PC-3 (cell line): ENCODE data around the gene GK2. TPM values are rescaled to one million over a fixed set of nuclear protein-coding genes. Genes with fewer than 3 reads are reported as not detected.

Experiments used
- ATAC-seq: fragments of 200-7000 bp; cut with Tn5 transposase; 2 replicates; pipeline ENCODE4 v1.9.1; 2020; ENCODE audit warnings: mild to moderate bottlenecking, moderate library complexity
- BruUV-seq: library from RNA; stranded (reverse); fragments of 400-500 nt; replicated peaks from 2 replicates; lab custom pipeline; 2021; lab: Mats Ljungman, UMichigan
- CTCF ChIA-PET: fragments of 300-600 bp; sonication (Branson Sonifier 250); formaldehyde crosslinking; loops from one replicate; lab custom pipeline; 2022; ENCODE audit warnings: antibody characterized with exemption; lab: Charles Lee
- POLR2A ChIA-PET: fragments of 300-600 bp; sonication (Branson Sonifier 250); formaldehyde crosslinking; loops from one replicate; lab custom pipeline; 2022; ENCODE audit warnings: antibody characterized with exemption; ENCODE audit not compliant: unreplicated experiment; lab: Charles Lee
- DNase-seq: peaks from one replicate; pipeline ENCODE4 v3.0.0-alpha.2; 2015
- H2AFZ ChIP-seq: fragments of 300-600 bp; sonication (generic); 2 replicates; pipeline ENCODE4 v1.6.0; 2016; ENCODE audit warnings: antibody characterized with exemption, low read length
- H3F3A ChIP-seq: fragments of 300-600 bp; sonication (generic); one replicate; pipeline ENCODE4 v1.6.0; 2017; ENCODE audit warnings: antibody characterized with exemption, low read length, control low read depth, mild to moderate bottlenecking; ENCODE audit not compliant: unreplicated experiment
- H3K27ac ChIP-seq: fragments of 300-600 bp; sonication (generic); 2 replicates; pipeline ENCODE4 v1.5.1; 2016; ENCODE audit warnings: mild to moderate bottlenecking, low read length
- H3K27me3 ChIP-seq: fragments of 300-600 bp; sonication (generic); 2 replicates; pipeline ENCODE4 v1.6.1; 2016; ENCODE audit warnings: low read length, mixed read lengths
- H3K36me3 ChIP-seq: fragments of 300-600 bp; sonication (generic); 2 replicates; pipeline ENCODE4 v1.6.1; 2016; ENCODE audit warnings: low read depth, mixed run types, low read length, mixed read lengths
- H3K4me1 ChIP-seq: fragments of 300-600 bp; sonication (generic); 2 replicates; pipeline ENCODE4 v1.5.1; 2016; ENCODE audit warnings: low read length; ENCODE audit not compliant: insufficient read depth
- H3K4me2 ChIP-seq: fragments of 300-600 bp; sonication (generic); 2 replicates; pipeline ENCODE4 v1.6.0; 2016; ENCODE audit warnings: low read length
- H3K4me3 ChIP-seq: fragments of 300-600 bp; sonication (generic); 2 replicates; pipeline ENCODE4 v1.5.1; 2016; ENCODE audit warnings: mild to moderate bottlenecking, low read length, mixed read lengths
- H3K79me2 ChIP-seq: fragments of 300-600 bp; sonication (generic); 2 replicates; pipeline ENCODE4 v1.6.1; 2017; ENCODE audit warnings: low read length, mixed read lengths
- H3K9ac ChIP-seq: fragments of 300-600 bp; sonication (generic); 2 replicates; pipeline ENCODE4 v1.6.0; 2016; ENCODE audit warnings: mild to moderate bottlenecking, low read length
- H3K9me2 ChIP-seq: fragments of 300-600 bp; sonication (generic); replicated peaks from 2 replicates; pipeline ENCODE4 v1.6.1; 2016; ENCODE audit warnings: mixed run types, low read length, mixed read lengths
- H3K9me3 ChIP-seq: fragments of 300-600 bp; sonication (generic); 2 replicates; pipeline ENCODE4 v1.6.1; 2016; ENCODE audit warnings: low read length, mixed read lengths
- H4K20me1 ChIP-seq: fragments of 300-600 bp; sonication (generic); 2 replicates; pipeline ENCODE4 v1.6.1; 2016; ENCODE audit warnings: low read length, mixed read lengths
- CTCF ChIP-seq: fragments of 300-600 bp; sonication (generic); conservative IDR thresholded peaks from 2 replicates; pipeline ENCODE4 v1.5.1; 2017; ENCODE audit warnings: antibody characterized with exemption, low read depth, mild to moderate bottlenecking, low read length
- EZH2 ChIP-seq: fragments of 300-600 bp; sonication (generic); IDR thresholded peaks from one replicate; pipeline ENCODE4 v1.6.1; 2017; ENCODE audit warnings: antibody characterized with exemption, mild to moderate bottlenecking, low read length; ENCODE audit not compliant: unreplicated experiment
- EZH2phosphoT487 ChIP-seq: fragments of 300-600 bp; sonication (generic); IDR thresholded peaks from 2 replicates; pipeline ENCODE4 v1.6.1; 2018; ENCODE audit warnings: mild to moderate bottlenecking, antibody characterized with exemption, low read length, borderline replicate concordance
- intact Hi-C: fragments of 100-400 bp; cut with micrococcal nuclease; formaldehyde crosslinking; loops from 2 replicates; pipeline ENCODE4 v1.9.0; 2023
- total RNA-seq: library from RNA; depleted of rRNA; stranded (reverse); fragments of >200 nt; gene quantifications from 2 replicates; pipeline ENCODE4 v1.2.3, GENCODE V29; 2014

The GK2 gene
- total RNA-seq, 1 experiment from 2014 or later, result not detected

GRCh38 chr4:79396794-79397193 is 11.2 kb downstream of the GK2 start:
- POLR2A ChIA-PET, result no interaction called here
- intact Hi-C loops, result no loop called here

DNA sequence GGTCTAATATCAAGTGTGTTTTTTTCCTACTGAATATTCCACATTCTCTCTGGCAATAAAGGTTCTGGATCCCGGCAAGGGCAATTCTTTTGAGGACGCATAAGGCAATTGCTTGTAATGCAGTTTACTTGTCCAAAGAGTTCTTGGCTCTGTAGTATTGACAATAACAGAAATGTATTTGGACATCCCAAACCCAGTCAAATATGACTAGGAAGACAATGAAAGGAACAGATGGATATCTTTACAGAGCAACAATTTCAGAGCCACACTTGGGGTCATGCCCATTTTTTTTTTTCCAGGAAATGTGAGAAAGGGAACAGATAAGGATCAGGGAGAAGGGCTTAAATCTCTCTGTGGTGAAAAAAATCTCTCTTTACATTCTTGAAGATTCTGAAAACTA is 12.2 kb downstream of the GK2 start:
- Histone ChIP-seq H3K4me2 (no peak overlapping the region), H3K36me3 (no peaks in the 10 kb centered on the region), H3K9me3 (no peaks in the 10 kb centered on the region), H4K20me1 (no peaks in the 10 kb centered on the region), H3K4me1 (no peaks in the 10 kb centered on the region), H3F3A (no peaks in the 10 kb centered on the region), H3K79me2 (no peaks in the 10 kb centered on the region), H3K9ac (no peak overlapping the region), H3K27me3 (no peaks in the 10 kb centered on the region), H3K9me2 (no peaks in the 10 kb centered on the region), H3K4me3 (no peak overlapping the region), H3K27ac (no peak overlapping the region), H2AFZ (no peak overlapping the region)
- DNase-seq (no peak), ATAC-seq (no peak)
- CTCF ChIA-PET, result no interaction called here
- POLR2A ChIA-PET, result no interaction called here
- BruUV-seq, result no TSS peak
- intact Hi-C loops, result no loop called here
- no peak for TF ChIP-seq CTCF
- no peak for TF ChIP-seq EZH2phosphoT487
- TF ChIP-seq EZH2, result no peak

More at GRCh38 chr4:79396794-79397193, 11.2 kb downstream of the GK2 start:
- ATAC-seq, result no peak
- Histone ChIP-seq H2AFZ (no peak overlapping the region), H3K79me2 (no peaks in the 10 kb centered on the region), H3K4me2 (no peak overlapping the region), H3F3A (no peaks in the 10 kb centered on the region), H3K9me2 (no peaks in the 10 kb centered on the region), H3K4me3 (no peak overlapping the region), H3K9ac (no peak overlapping the region), H3K9me3 (no peaks in the 10 kb centered on the region), H3K27me3 (no peaks in the 10 kb centered on the region), H3K27ac (no peak overlapping the region), H3K4me1 (no peaks in the 10 kb centered on the region), H3K36me3 (no peaks in the 10 kb centered on the region), H4K20me1 (no peaks in the 10 kb centered on the region)
- CTCF ChIA-PET, result no interaction called here
- TF ChIP-seq EZH2, result no peak
- no peak for TF ChIP-seq EZH2phosphoT487
- no peak for TF ChIP-seq CTCF
- no peak for DNase-seq
- BruUV-seq, result no TSS peak

DNA sequence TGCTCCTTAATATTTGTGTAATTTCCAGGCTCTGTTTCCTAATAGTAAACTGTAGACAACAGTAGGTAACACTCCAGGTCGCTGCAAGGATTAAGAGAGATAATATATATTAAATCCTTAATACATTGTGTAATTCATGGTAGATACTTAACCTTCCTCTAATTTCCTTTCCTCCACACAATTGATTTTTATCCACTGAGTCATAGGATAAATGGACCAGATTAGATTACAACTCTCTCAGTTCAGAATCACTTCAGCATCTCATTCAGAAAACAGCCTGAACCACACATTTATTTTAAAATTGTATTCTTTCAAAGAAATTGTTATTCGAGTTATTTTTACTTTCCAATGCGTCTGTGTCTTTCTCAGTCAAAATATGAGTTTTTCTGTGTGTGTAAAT is 17.1 kb downstream of the GK2 start:
- Histone ChIP-seq H3K4me1 (no peaks in the 10 kb centered on the region), H3F3A (no peaks in the 10 kb centered on the region), H2AFZ (no peak overlapping the region), H3K79me2 (no peaks in the 10 kb centered on the region), H3K27ac (no peak overlapping the region), H4K20me1 (no peaks in the 10 kb centered on the region), H3K27me3 (no peaks in the 10 kb centered on the region), H3K9me3 (no peaks in the 10 kb centered on the region), H3K9me2 (no peaks in the 10 kb centered on the region), H3K36me3 (no peaks in the 10 kb centered on the region), H3K4me2 (no peak overlapping the region), H3K4me3 (no peak overlapping the region), H3K9ac (no peak overlapping the region)
- TF ChIP-seq EZH2 (no peak), EZH2phosphoT487 (no peak), CTCF (no peak)
- POLR2A ChIA-PET, result no interaction called here
- no TSS peak for BruUV-seq
- no peak for ATAC-seq
- intact Hi-C loops, result no loop called here
- DNase-seq, result no peak
- CTCF ChIA-PET, result no interaction called here
